DMS 273 (cell line): ENCODE measurements around the gene USH2A.

Experiments
- DNase-seq: peaks from one replicate; lab custom pipeline; 2025; ENCODE audit not compliant: unreplicated experiment; lab: John Stamatoyannopoulos, UW

USH2A gene

GRCh38 chr1:215887627-215888026 lies 535.6 kb downstream of the USH2A start:
- no peak for DNase-seq

- no peak for DNase-seq
Measured at GRCh38 chr1:215883004-215883403, 540.2 kb downstream of the USH2A start.

GRCh38 chr1:215878843-215879242 lies 544.4 kb downstream of the USH2A start:
- DNase-seq = no peak

GRCh38 chr1:215878128-215878527 lies 545.1 kb downstream of the USH2A start:
- no peak for DNase-seq

- DNase-seq = no peak
Measured at GRCh38 chr1:215877452-215877951, 545.7 kb downstream of the USH2A start.

GRCh38 chr1:215875712-215876111 lies 547.5 kb downstream of the USH2A start:
- DNase-seq = no peak

GRCh38 chr1:215875236-215875635 lies 548.0 kb downstream of the USH2A start:
- no peak for DNase-seq

GRCh38 chr1:215872658-215873057 lies 550.6 kb downstream of the USH2A start:
- DNase-seq = no peak

GRCh38 chr1:215868500-215868899 lies 554.7 kb downstream of the USH2A start:
- DNase-seq = no peak

GRCh38 chr1:215865060-215865459 lies 558.2 kb downstream of the USH2A start:
- no peak for DNase-seq

- DNase-seq = no peak
Measured at GRCh38 chr1:215863796-215864195, 559.5 kb downstream of the USH2A start.

- DNase-seq = no peak
Measured at GRCh38 chr1:215860833-215861232, 562.4 kb downstream of the USH2A start.

GRCh38 chr1:215857317-215857716 lies 565.9 kb downstream of the USH2A start:
- DNase-seq = no peak

- no peak for DNase-seq
Measured at GRCh38 chr1:215845234-215845891, 577.9 kb downstream of the USH2A start.

- no peak for DNase-seq
Measured at GRCh38 chr1:215844777-215845176, 578.5 kb downstream of the USH2A start.

GRCh38 chr1:215844266-215844665 lies 579.0 kb downstream of the USH2A start:
- DNase-seq = peak; percentile 3

- no peak for DNase-seq
Measured at GRCh38 chr1:215842905-215843304, 580.3 kb downstream of the USH2A start.

- DNase-seq = no peak
Measured at GRCh38 chr1:215835951-215836350, 587.3 kb downstream of the USH2A start.

GRCh38 chr1:215833941-215834729 lies 589.1 kb downstream of the USH2A start:
- no peak for DNase-seq

- no peak for DNase-seq
Measured at GRCh38 chr1:215830226-215830810, 592.9 kb downstream of the USH2A start.

- no peak for DNase-seq
Measured at GRCh38 chr1:215825056-215825455, 598.2 kb downstream of the USH2A start.

- DNase-seq = peak; percentile 41
Measured at GRCh38 chr1:215824245-215824644, 599.0 kb downstream of the USH2A start.
